Stimulated activated CD4-positive, alpha-beta T cell treated with anti-CD3 and anti-CD28 coated beads, TNF-alpha, amount 100 ng/mL, for 24 hours (primary cell): ENCODE data around the gene MYH10.

ENCODE experiments used
- DNase-seq, 3 experiments: peaks; one replicate each; pipeline ENCODE4 v3.0.0-alpha.2; 2020; ENCODE audit warnings: low read depth in 3 of 3

MYH10 gene

DNA sequence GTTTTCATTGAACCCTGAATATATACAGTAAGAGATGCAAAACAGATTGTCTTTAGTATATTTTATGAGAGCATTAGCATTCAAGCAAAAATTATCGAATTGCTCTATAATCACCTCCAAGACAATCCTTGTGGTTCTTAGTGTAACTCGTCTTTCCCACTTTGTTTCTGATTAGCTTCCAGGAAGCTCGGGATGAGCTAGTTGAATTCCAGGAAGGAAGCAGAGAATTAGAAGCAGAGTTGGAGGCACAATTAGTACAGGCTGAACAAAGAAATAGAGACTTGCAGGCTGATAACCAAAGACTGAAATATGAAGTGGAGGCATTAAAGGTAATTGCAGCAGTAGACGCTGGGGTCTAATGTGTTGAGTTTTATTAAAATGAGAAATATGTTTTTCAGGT, 185.0 kb downstream of the MYH10 start:
- DNase-seq = no peak

DNA sequence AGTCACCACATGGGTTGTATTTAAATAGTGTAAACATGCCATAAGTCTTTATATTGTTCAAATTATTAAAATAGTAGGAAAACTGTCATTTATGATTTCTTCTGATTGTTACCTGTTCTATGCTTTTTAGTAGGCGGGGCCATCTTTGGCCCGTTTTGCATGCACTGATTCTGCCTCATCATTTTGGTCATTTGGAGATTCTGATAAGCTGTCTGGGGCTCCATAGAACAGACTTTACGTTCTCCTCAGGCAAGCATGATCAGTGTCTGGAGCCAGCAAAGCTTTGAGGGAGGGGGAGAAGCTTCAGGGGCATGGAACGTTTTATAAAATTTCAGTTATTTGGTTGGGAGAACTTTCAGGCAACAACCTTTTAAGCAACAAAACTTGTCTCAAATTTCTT, 186.0 kb downstream of the MYH10 start:
- DNase-seq = no peak

DNA sequence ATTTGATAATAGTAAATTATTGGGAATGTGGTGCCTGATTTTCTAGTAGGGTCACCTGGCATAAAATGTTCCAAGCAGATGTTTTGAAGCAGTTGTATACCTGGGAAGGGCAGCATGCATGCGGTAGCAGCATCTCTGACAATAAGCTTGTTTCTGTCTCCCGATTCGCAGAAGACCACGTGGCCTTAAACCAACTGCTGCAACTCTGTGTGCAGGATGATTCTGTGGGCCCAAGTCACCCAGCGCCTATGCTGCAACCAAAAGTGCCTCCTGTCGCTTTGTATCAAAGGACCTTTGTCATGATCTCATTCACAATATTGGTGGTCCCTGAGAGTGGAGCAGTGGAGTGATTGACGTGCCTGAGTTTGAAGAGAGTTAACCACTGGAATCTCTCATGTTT, 186.8 kb downstream of the MYH10 start:
- no peak for DNase-seq

DNA sequence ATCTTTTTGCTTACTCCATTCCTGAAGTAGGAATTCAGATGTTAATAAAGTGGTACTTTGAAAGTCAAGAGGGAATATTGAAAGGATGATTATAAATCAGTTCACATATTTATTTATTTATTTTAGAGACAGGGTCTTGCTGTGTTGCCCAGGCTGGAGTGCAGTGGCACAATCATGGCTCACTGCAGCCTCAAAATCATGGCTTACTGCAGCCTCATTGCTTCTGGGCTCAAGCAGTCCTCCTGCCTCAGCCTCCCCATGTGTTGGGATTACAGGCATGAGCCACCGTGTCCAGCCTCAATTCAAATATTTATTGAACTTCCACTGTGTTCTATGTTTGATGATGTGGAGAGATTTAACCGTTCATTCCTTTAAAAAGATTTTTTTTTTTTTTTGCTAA, 188.2 kb downstream of the MYH10 start:
- no peak for DNase-seq

DNA sequence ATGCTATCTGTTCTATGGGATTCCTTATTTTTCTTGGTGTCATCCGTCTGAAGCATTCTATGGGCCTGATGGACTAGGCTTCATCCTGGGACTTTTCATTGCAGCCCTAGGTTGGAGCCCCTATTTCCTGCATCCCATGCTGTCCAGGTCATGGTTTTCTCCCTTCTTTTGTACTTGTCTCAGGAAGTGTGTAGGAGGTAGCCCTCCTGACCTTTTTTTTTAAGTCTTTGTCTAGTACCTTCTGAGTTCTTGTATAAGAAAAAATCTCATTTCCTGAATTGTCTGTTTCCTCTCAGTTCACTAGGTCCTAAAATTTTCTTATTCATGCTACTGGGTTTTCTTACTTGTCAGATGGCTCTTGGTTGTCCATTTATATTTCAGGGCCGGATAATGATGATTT, 188.8 kb downstream of the MYH10 start:
- no peak for DNase-seq

DNA sequence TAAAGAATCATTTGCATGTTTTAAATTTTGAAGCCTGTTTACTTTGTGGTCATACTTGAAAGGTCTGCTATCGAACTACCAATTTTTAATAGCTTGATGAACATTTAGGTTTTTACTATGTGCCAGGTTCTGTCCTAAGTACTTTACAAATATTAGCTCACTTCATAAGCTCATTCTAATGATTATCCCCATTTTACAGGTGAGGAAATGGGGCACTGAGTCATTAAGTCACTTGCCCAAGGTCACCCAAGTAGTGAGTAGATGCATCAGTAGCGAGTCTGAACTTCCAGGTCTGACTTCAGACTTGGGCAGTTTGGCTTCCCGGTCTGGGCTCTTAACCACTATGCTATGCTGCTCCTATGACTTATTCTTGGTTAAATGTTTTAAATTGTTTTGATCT, 190.8 kb downstream of the MYH10 start:
- DNase-seq = no peak

DNA sequence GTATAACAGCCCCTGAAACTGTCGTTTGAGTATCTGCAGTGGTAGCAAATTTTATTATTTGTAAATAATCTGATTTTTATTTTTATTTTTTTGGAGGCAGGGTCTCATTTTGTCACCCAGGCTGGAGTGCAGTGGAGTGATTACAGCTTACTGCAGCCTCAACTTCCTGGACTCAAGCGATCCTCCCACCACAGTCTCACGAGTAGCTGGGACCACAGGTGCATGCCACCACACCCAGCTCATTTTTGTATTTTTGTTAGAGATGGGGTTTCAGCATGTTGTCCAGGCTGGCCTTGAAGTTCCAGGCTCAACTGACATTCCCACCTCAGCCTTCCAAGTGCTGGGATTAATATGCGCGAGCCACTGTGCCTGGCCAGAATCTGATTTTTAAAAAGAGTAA, 192.1 kb downstream of the MYH10 start:
- DNase-seq = no peak

DNA sequence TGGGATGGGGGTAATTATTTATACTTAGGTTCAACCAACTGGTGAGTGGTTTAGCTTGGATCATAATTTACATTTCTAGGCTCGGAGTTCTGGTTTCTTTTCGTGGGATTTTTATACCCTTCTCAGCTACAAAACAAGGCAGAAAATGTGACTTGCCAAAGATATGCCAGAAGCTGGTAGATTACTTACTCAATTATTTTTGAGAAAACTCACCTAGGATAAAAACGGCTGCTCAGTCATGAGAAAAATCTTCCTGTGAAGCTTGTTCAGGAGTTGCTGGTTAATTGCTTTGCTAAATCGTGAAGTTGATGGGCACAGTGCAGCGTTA, 193.7 kb downstream of the MYH10 start:
- DNase-seq = no peak

DNA sequence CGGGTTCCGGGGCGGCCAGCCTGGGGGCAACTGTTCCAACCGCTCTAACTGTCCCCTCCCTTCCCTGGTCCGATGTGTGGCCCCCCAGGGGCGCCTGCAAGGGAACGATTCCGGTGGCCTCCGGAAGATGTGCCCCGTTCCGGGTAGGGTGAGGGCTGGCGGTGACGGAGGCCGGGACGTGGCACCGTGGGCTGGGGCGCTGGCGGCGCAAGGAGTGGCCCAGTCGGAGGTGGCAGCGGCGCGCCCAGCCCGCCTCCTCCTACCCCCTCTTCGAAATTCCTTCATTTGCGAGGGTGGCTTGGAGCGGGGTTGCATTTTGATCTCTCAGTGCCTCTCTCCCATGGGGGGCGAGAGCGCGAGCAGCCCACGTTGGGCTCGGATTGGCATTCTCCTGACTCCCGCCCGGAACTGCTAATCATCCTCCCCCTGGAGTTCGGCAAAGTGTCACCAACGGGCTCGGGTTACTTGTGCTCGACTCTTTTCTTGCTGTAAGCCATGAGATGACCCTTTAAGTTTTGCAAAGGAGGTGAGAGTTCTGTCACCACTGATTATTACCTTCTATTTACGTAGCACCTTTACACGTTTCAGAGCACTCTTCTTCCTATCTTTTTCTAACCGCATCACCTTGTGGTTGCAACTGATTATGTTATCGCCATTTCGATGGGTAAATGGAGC, 194.2 kb downstream of the MYH10 start:
- peak; percentile 36 to 56 (median 38) for DNase-seq

DNA sequence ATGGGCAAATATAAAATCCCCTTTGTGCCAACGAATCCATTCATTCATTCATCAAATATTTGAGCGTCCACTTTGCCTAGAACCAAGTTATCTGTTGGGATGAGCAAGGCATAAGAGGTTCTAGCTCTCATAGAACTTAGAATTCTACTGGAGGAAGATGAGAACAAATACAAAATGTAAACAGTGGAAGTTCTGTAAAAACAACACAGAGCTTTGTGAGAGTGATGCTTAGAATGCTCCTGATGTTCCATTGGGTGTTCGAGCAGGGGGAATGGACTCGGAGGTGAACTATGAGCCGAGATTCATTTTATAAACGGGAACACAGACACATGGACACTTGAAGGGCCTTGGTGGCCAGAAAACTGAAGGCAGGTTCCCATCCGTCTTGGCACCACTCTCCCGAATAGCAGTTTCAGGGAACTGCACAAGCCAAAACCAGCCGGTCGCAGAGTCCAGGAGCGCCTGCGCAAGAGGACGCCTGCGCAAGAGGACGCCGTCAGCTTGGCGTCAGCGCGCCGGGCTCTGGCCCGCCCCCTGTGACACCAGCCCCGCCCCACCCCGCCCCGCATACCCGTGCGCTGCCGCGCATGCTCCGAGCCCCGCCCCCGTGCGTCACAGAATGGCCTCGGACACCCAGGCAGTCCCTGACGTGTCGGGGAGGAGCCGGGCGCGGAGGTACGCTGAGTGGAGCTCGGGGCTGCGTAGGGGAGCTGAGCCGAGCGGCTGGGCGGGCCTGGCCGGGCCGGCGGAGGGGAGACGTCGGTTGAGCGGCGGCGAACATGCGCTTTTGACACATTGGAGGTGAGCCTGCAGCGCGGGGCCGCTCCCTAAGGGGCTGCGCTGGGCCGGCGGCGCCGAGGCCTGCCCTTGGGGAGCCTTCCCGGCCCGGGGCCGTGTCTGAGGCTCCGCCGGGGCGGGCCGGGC, 195.0 kb downstream of the MYH10 start, which contains the start of gene NDEL1:
Gene NDEL1, plus strand, starts transcription at position 640 of the 924 bp plus-strand sequence. CDS start 8,388 bp downstream, outside the sequence.
- peak; percentile 98 to 99 (median 99) for DNase-seq

DNA sequence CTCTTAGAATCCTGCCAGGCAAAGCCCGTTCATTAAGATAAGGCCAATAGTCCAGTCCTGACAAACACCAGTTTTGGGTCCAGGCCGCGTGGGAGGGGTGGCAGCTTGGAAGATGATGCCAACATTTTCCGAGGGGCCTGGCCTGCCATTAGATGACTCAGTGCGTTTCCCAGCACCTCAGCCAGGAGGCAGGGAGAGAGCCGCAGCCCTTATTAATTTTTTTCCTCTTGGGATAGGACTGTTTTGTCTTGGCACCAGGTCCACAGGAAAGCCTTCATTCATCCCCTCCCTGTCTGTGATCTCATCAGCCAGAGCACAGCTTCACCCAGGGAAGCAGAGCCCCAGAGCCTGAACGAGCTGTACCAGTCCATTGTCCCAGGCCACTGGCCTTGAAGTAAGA, 199.6 kb downstream of the MYH10 start:
- no peak for DNase-seq

DNA sequence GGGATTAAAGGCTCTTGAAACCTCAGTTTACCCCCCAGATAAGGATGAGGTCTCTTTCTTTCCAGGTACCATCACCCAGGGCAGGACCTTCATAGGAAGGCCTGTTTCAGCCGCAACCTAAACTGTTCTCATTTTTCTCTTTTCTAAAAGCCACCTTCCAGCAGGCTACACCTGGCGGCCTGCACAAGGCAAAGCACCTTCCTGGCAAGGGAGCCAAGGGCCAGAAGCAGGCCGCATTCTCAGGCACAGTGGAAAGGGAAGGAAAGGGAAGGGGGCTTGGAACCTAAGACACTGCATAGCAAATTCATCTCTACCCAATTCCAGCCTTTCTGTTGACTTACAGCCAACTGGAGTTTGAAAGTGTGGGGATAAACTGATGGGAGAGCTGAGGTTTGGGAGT, 203.7 kb downstream of the MYH10 start:
- DNase-seq = no peak

DNA sequence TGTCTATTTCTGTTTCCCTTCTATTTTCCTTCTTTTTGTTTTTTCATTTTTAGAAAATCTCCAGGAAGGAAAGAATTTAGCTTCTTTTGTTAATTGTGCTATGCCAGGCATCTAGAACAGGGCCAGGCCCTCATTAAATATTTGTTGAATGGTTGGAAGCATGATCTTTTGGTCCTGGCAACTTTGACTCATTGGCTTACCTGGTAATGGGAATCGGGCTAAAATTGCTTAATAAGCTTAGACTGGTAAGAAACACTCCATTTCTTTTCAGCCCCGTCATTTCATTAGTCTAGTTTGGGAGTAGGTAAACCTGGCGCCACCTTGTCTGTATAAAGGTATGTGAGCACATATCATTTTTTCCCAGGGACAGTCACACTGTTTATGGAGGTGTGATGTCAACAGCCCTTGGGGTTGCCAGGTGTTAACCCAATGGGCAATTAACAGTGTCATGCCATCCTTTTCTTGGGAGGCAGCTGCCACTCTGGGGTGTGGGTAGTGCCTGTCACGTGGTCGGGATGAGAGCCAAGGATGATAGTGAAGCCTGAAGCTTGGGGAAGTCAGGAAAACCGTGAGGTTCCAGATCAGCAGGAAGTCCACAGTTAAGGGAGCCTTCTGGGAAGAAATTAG, 204.3 kb downstream of the MYH10 start:
- no peak for DNase-seq
